PC-9 (cell line): ENCODE results near the gene HEATR5A. TPM values are rescaled to one million over a fixed set of nuclear protein-coding genes. Genes with fewer than 3 reads are reported as not detected.
"Not testable (repeated sequence)": the region's sequence is repeated elsewhere in the genome, so short reads cannot be mapped to it uniquely, and the experiment has no call there.

ENCODE experiments used
- BruUV-seq: library from RNA; stranded (reverse); fragments of 400-500 nt; replicated peaks from 2 replicates; lab custom pipeline; 2021; lab: Mats Ljungman, UMichigan
- CTCF ChIA-PET: fragments of 300-600 bp; sonication (Branson Sonifier 250); formaldehyde crosslinking; loops from one replicate; lab custom pipeline; 2022; ENCODE audit warnings: antibody characterized with exemption; lab: Charles Lee
- POLR2A ChIA-PET: fragments of 300-600 bp; sonication (Branson Sonifier 250); formaldehyde crosslinking; loops from one replicate; lab custom pipeline; 2022; ENCODE audit warnings: antibody characterized with exemption; ENCODE audit not compliant: unreplicated experiment; lab: Charles Lee
- DNase-seq, 2 experiments: peaks; one replicate each; pipeline versions ENCODE4 v3.0.0 to v3.0.0-alpha.2; 2015 to 2022; ENCODE audit warnings: mixed read lengths in 1 of 2
- H2AFZ ChIP-seq: fragments of 200-600 bp; sonication (generic); 2 replicates; pipeline ENCODE4 v1.8.1; 2017; ENCODE audit warnings: antibody characterized with exemption
- H3F3A ChIP-seq: fragments of 200-600 bp; sonication (generic); 2 replicates; pipeline ENCODE4 v1.8.1; 2017; ENCODE audit warnings: antibody characterized with exemption, mild to moderate bottlenecking, low read depth; ENCODE audit not compliant: insufficient read depth
- H3K27ac ChIP-seq: fragments of 200-600 bp; sonication (generic); 2 replicates; pipeline ENCODE4 v1.6.1; 2016; ENCODE audit warnings: mixed run types
- H3K27me3 ChIP-seq: fragments of 200-600 bp; sonication (generic); 2 replicates; pipeline ENCODE4 v1.6.1; 2016; ENCODE audit warnings: low read depth, mixed run types; ENCODE audit not compliant: insufficient read depth
- H3K36me3 ChIP-seq: fragments of 200-600 bp; sonication (generic); 2 replicates; pipeline ENCODE4 v1.6.1; 2016; ENCODE audit warnings: low read depth, mixed run types
- H3K4me1 ChIP-seq: fragments of 200-600 bp; sonication (generic); replicated peaks from 2 replicates; pipeline ENCODE4 v1.6.1; 2016; ENCODE audit warnings: mixed run types; ENCODE audit not compliant: insufficient read depth
- H3K4me2 ChIP-seq: fragments of 200-600 bp; sonication (generic); 2 replicates; pipeline ENCODE4 v1.6.1; 2017; ENCODE audit warnings: mixed run types
- H3K4me3 ChIP-seq: fragments of 200-600 bp; sonication (generic); 2 replicates; pipeline ENCODE4 v1.6.1; 2016; ENCODE audit warnings: mixed run types
- H3K79me2 ChIP-seq: fragments of 200-600 bp; sonication (generic); 2 replicates; pipeline ENCODE4 v1.6.1; 2017; ENCODE audit warnings: low read depth, mixed run types
- H3K9me2 ChIP-seq: fragments of 200-600 bp; sonication (generic); 2 replicates; pipeline ENCODE4 v1.8.1; 2017; ENCODE audit warnings: mild to moderate bottlenecking; ENCODE audit not compliant: insufficient read depth
- H3K9me3 ChIP-seq: fragments of 200-600 bp; sonication (generic); 2 replicates; pipeline ENCODE4 v1.8.1; 2016; ENCODE audit warnings: low read depth; ENCODE audit not compliant: insufficient read depth
- H4K20me1 ChIP-seq: fragments of 200-600 bp; sonication (generic); 2 replicates; pipeline ENCODE4 v1.8.1; 2017; ENCODE audit not compliant: insufficient read depth
- EZH2 ChIP-seq: fragments of 200-600 bp; sonication (generic); IDR thresholded peaks from 2 replicates; pipeline ENCODE4 v1.8.0; 2017; ENCODE audit warnings: antibody characterized with exemption, low read depth
- intact Hi-C: fragments of 100-400 bp; cut with micrococcal nuclease; formaldehyde crosslinking; loops from one replicate; pipeline ENCODE4 v1.10.0; 2022; ENCODE audit not compliant: unreplicated experiment
- total RNA-seq: library from RNA; stranded (reverse); gene quantifications from 2 replicates; pipeline ENCODE4 v1.2.3, GENCODE V29; 2021
- TF ChIP-seq, protein P1 (sequence below): fragments of 200-600 bp; sonication (generic); conservative IDR thresholded peaks from 2 replicates; pipeline ENCODE4 v1.6.1; 2017; ENCODE audit warnings: mixed run types, antibody characterized with exemption, mild to moderate bottlenecking, moderate library complexity

Gene HEATR5A
- total RNA-seq, 1 experiment from 2014 or later: 25.7 TPM

DNA sequence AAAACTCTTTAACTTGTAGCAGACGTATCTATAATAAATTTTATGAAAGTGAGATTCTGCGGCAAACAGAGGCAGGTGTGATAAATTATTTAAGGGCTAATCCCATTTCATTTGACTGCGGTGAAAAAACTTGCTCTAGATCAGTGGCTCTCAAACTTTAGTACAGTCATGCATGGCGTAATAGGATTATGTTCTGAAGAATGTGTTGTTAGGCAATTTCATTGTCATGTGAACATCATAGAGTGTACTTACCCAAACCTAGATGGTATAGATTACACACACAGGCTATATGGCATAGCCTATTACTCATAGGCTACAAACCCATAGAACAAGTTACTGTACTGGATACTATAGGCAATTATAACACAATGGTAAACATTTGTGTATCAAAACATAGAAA lies 83.7 kb downstream of the HEATR5A start:
- BruUV-seq: no TSS peak
- CTCF ChIA-PET: no interaction called here
- no peaks in the 10 kb centered on the region for H3K9me2 ChIP-seq
- no peaks in the 10 kb centered on the region for H4K20me1 ChIP-seq
- H3K36me3 ChIP-seq: 0 out of 2 replicates have a peak, but pooled peaks cover 4% of the 10 kb centered on the region
- peaks cover 5% of the 10 kb centered on the region; the same call in 1 of the 2 replicates for H3K9me3 ChIP-seq
- H3K27me3 ChIP-seq: no peaks in the 10 kb centered on the region
- H3K79me2 ChIP-seq: no peaks in the 10 kb centered on the region
- peak overlapping the region; percentile 54 for H3K4me2 ChIP-seq
- H3K4me1 ChIP-seq: peaks cover 14% of the 10 kb centered on the region
- DNase-seq: peak in 1 of 2 experiments; percentile 96
- TF ChIP-seq EZH2: no peak
- POLR2A ChIA-PET: no interaction called here
- peaks cover 7% of the 10 kb centered on the region; the same call in 1 of the 2 replicates for H3F3A ChIP-seq
- no peak overlapping the region for H2AFZ ChIP-seq
- intact Hi-C loops: no loop called here
- peak overlapping the region; percentile 73 for H3K27ac ChIP-seq
- no peak overlapping the region for H3K4me3 ChIP-seq

DNA sequence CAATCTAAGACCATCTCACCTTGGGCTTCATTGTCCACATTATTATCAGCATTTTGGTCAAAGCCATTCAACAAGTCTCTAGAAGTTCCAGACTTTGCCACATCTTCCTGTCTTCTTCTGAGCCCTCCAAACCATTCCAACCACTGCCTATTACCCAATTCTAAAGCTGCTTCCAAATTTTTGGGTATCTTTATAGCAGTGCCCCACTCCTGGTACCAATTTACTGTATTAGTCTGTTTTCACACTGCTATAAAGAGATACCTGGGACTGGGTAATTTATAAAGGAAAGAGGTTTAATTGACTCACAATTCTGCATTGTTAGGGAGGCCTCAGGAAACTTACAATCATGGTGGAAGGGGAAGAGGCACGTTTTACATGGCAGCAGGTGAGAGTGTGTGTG lies 89.0 kb downstream of the HEATR5A start:
- H3F3A ChIP-seq, H3K27ac ChIP-seq, H4K20me1 ChIP-seq, H3K36me3 ChIP-seq, H3K4me1 ChIP-seq, H3K4me3 ChIP-seq, H2AFZ ChIP-seq, H3K4me2 ChIP-seq, DNase-seq, H3K9me3 ChIP-seq, H3K79me2 ChIP-seq, intact Hi-C loops, POLR2A ChIA-PET, CTCF ChIA-PET, H3K9me2 ChIP-seq, H3K27me3 ChIP-seq, BruUV-seq: not testable (repeated sequence)

DNA sequence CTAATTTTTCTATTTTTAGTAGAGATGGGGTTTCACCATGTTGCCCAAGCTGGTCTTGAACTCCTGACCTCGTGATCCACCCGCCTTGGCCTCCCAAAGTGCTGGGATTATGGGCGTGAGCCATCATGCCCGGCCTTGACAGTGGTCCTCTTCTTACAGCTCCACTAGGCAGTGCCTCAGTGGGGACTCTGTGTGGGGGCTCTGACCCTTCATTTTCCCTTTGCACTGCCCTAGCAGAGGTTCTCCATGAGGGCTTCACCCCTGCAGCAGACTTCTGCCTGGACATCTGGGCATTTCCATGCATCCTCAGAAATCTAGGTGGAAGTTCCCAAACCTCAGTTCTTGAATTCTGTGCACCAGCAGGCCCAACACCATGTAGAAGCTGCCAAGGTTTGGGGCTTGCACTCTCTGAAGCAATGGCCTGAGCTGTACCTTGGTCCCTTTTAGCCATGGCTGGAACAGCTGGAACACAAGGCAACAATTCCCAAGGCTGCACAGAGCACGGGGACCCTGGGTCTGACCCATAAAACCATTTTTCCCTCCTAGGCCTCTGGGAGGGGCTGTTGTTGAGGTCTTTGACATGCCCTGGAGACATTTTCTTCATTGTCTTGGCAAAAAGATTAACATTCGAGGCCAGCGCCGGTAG lies 90.4 kb downstream of the HEATR5A start:
- H2AFZ ChIP-seq, POLR2A ChIA-PET, H3F3A ChIP-seq, BruUV-seq, H3K79me2 ChIP-seq, CTCF ChIA-PET, H3K27ac ChIP-seq, H3K9me2 ChIP-seq, H3K4me1 ChIP-seq, H3K27me3 ChIP-seq, intact Hi-C loops, H3K9me3 ChIP-seq, H4K20me1 ChIP-seq, H3K4me2 ChIP-seq, H3K36me3 ChIP-seq, DNase-seq, H3K4me3 ChIP-seq: not testable (repeated sequence)

DNA sequence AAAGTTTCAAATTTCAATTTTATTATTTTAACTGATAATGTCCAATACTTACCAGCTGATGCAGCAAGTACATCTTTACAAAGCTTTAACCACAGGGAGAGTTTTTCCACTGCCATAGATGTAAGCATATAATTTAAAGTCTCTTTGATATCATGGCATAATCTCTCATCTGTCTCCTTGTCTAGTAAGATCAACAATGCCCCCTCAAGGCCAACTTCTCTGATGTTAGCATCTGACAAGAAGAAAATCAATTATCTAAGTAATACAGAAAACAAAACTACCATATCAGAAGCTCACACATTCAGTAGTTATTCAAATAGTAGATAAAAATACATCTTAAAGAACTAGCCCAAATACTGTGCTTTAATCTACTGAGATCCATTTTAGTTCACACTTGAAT lies 94.2 kb downstream of the HEATR5A start:
- Histone ChIP-seq H3K9me2 (no peaks in the 10 kb centered on the region), H3K4me1 (no peaks in the 10 kb centered on the region), H3K27me3 (no peaks in the 10 kb centered on the region), H4K20me1 (no peaks in the 10 kb centered on the region), H3K4me3 (no peak overlapping the region), H3F3A (no peaks in the 10 kb centered on the region; the same call in 1 of the 2 replicates), H3K79me2 (no peaks in the 10 kb centered on the region), H3K9me3 (no peaks in the 10 kb centered on the region), H3K27ac (no peak overlapping the region), H3K36me3 (no peaks in the 10 kb centered on the region), H2AFZ (no peak overlapping the region), H3K4me2 (no peak overlapping the region)
- no peak for DNase-seq
- intact Hi-C loops: loop anchor here (2.0 kb wide), 1 partner anchor 127 kb away; no protein-coding TSS in a partner anchor
- POLR2A ChIA-PET: interaction anchor here (0.6 kb wide), 1 partner anchor 121 kb away, joined by 12 read pairs; no protein-coding TSS in a partner anchor
- CTCF ChIA-PET: interaction anchor here (0.6 kb wide), 2 partner anchors 166 to 929 kb away, joined by 4 to 11 read pairs; no protein-coding TSS in a partner anchor
- TF ChIP-seq, protein P1, sequence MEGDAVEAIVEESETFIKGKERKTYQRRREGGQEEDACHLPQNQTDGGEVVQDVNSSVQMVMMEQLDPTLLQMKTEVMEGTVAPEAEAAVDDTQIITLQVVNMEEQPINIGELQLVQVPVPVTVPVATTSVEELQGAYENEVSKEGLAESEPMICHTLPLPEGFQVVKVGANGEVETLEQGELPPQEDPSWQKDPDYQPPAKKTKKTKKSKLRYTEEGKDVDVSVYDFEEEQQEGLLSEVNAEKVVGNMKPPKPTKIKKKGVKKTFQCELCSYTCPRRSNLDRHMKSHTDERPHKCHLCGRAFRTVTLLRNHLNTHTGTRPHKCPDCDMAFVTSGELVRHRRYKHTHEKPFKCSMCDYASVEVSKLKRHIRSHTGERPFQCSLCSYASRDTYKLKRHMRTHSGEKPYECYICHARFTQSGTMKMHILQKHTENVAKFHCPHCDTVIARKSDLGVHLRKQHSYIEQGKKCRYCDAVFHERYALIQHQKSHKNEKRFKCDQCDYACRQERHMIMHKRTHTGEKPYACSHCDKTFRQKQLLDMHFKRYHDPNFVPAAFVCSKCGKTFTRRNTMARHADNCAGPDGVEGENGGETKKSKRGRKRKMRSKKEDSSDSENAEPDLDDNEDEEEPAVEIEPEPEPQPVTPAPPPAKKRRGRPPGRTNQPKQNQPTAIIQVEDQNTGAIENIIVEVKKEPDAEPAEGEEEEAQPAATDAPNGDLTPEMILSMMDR: 0 out of 2 replicates have a peak, but pooled peaks have one; percentile 39
- TF ChIP-seq EZH2: no peak
- no TSS peak for BruUV-seq
